ENCODE data around the gene CTNNA2.

Gene CTNNA2

DNA sequence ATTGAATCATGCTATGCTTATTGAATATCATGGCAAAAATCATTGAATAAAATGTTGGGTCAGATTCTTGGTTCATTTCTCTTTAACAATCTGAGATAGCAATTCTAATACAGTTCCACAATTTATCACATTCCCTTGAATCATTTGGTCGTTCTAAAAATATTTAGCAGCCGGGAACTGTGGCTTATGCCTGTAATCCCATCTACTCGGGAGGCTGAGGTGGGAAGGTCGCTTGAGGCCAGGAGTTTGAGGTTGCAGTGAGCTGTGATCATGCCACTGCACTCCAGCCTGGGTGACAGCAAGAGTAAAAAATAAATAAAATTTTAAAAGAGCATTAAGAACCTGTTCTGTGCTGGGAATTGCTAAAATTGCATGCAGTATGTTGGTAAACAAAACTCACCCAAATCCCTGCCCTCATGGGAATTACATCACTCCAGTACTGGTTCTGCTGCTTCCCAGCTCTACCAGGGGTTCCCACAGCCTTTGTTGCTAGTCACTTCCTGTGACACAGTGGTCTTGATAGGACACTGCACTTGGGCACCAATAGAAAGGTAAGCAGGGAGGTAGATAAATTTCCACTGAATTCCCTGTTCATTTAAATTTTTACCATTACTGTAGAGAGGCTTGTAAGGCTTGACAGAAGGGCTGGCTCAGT lies 200.4 kb downstream of the CTNNA2 start:
- no peak for DNase-seq (ENCODE audit: low read depth in 2 of 2)

- no peak for DNase-seq (ENCODE audit: low read depth in 2 of 2)
Observed at GRCh38 chr2:79714283-79714682, 201.4 kb downstream of the CTNNA2 start.

DNA sequence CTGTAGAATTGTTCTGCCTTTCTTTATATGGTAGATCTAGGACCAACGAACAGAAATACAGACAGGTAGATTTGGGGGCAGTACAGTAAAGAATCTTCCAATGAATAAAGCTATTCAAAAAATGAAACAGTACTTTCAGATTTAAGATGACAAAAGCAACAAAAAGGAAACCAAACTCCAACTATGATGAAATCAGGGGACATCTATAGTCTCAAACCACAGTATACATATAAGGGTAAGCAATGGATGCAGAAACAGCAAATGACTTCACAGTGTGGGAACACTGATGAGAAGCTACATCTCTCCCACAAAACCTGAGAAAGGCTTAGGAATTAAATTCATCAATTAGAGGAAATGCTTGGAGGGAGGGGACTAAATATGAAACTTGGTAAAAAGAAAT lies 202.5 kb downstream of the CTNNA2 start:
- no peak for DNase-seq (ENCODE audit: low read depth in 2 of 2)

DNA sequence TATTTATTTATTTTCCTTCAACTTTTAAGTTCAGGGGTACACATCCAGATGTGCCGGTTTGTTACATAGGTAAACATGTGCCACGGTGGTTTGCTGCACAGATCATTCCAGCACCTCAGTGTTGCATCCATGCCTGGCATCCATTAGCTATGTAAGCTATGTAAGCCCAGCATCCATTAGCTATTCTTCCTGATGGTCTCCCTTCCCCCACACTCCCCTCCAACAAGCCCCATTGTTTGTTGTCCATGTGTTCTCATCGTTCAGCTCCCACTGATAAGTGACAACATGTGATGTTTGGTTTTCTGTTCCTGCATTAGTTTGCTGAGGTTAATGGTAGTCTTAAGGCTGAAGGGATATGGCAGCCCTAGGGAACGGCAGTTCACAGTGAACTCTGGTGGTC lies 203.4 kb downstream of the CTNNA2 start:
- no peak for DNase-seq (ENCODE audit: low read depth in 2 of 2)

DNA sequence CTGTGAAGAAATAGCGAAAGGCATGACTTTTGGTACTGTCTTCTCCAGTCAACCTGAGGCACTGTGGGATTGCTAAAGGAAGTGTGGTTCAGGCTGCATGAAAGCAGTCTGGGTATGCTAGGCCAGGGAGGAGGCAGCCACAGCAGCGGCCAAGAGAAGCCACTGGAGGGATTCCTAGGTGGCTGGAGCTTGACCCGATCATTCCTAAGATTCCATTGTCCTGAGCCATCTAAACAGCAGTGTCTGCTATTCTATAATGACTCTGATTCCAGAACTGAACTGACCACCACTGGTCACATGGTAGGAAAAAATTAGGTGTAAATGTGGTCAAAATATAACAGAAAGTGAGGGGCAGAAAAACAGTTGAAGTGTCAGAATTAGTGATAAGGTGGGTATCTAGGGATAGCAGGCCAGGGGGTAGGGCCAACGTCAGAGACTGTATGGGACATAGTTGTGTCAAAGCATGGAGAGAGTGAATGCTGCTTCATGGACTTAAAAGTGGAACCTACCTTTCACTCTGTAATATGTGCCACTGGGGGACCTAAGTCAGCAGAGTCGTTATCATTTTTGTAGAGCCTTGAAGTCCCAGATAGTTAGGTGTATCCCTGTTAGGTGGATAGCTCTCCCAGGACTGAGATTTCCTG lies 204.6 kb downstream of the CTNNA2 start:
- DNase-seq (ENCODE audit: low read depth in 2 of 2) = no peak

- no peak for DNase-seq (ENCODE audit: low read depth in 2 of 2)
Observed at GRCh38 chr2:79721061-79721460, 208.2 kb downstream of the CTNNA2 start.

GRCh38 chr2:79721966-79722365 lies 209.1 kb downstream of the CTNNA2 start:
- no peak for DNase-seq (ENCODE audit: low read depth in 2 of 2)

- DNase-seq (ENCODE audit: low read depth in 2 of 2) = no peak
Observed at GRCh38 chr2:79723830-79724229, 211.0 kb downstream of the CTNNA2 start.

GRCh38 chr2:79729532-79729931 lies 216.7 kb downstream of the CTNNA2 start:
- no peak for DNase-seq (ENCODE audit: low read depth in 2 of 2)

- DNase-seq (ENCODE audit: low read depth in 2 of 2) = no peak
Observed at GRCh38 chr2:79734518-79734917, 221.7 kb downstream of the CTNNA2 start.

DNA sequence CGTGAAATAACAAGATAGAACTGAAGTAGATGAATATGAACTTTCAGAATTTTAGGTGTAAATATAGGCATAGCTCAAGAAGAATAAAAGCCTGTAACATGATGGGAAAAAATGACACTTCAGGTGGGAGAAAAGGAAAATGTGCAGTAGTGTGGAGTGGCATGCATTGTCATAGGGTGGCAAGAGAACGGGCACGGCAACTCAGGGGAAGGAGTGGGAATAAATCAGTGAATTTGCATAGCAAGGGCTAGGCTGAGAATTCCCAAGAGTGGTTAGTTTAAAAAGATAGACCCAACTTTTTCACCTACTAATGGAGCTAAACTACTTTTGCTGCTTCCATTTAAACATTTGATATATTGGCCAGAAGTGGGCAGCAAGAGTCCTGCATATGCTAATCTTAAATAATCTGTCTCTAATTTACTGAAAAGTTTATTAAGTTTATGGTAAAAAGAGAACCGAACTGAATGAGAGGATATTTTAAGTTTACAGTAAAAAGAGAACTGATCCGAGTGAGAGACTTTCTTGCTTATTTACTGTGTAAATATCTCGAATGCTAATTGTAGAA lies 228.1 kb downstream of the CTNNA2 start:
- no peak for DNase-seq (ENCODE audit: low read depth in 2 of 2)

GRCh38 chr2:79750321-79750720 lies 237.5 kb downstream of the CTNNA2 start:
- DNase-seq (ENCODE audit: low read depth in 2 of 2) = no peak

DNA sequence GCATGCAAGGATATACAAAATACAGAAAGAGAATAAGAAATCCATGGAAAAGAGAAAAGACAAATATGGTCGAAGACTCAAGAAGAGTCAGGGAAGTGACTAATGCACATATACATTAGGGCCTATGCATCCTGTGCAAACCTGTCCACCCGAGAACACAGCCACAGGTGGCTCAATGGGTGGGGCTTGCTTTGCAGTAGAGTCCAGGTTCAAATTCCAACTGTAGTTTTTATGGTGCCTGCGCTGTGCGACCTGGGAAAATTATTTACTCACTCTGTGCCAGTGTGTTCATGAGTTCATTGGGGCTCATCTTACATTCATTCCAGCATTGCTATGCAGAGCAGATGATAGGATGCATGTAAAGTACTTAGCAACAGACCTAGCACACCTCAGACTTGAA lies 244.7 kb downstream of the CTNNA2 start:
- no peak for DNase-seq (ENCODE audit: low read depth in 2 of 2)

DNA sequence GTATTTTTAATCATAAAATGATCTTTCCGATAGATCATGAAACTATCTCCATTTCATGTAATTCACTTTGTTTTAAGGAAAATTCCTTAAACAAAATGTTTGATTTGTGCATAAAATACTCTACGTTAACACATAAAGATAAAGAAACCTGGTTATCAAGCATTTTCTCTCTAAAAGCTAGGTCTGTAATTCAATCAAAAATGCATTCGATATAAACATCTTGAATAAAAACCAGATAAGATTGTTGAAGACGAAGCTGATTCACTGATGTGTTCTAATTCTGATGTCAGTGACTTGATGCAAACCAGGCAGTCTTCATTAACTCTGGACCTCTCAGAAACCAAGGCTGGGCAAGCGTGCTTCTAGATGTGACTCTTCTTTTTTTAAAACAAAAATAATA lies 245.2 kb downstream of the CTNNA2 start:
- no peak for DNase-seq (ENCODE audit: low read depth in 2 of 2)

DNA sequence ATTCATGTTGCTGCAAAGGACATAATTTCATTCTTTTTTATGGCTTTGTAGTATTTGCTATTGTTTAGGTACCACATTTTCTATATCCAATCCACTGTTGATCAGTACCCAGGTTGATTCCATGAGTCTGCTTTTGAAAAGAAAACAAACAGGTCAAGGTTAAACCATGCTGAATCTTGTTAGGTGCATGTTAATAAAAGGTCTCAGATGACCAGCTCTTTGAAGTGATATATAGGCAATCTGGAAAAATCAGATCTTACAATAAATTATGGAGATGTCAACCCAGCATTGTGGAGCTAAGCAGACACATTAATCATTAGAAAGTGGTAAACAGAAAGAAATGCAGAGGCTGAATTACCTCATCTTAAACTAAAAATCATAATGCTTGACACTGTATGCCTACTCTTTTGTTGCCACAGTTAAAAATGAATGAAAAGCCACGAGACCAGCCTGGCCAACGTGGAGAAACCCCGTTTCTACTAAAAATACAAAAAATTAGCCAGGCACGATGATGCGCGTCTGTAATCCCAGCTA lies 246.0 kb downstream of the CTNNA2 start:
- DNase-seq (ENCODE audit: low read depth in 2 of 2) = no peak

- DNase-seq (ENCODE audit: low read depth in 2 of 2) = no peak
Observed at GRCh38 chr2:79770926-79771325, 258.1 kb downstream of the CTNNA2 start.

GRCh38 chr2:79771493-79771892 lies 258.6 kb downstream of the CTNNA2 start:
- DNase-seq (ENCODE audit: low read depth in 2 of 2) = no peak

DNA sequence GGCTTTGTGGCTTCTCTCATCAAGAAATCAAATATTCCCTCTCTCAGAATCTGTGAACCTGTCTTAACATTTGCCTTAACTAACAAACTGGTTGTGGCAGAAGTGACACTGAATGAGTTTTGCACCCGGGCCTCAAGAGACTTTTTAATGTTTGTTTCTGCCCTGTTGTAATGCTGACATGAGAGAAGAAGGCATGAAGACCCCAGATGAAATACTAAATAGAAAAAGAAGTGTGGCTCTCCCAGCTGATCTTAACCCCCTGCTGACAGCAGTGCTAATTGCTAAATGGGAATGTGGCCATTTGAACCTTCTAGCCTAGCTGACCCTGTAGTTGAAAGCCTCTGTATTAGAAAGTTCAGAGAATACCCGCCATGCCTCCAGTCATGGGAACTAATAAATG lies 261.2 kb downstream of the CTNNA2 start:
- no peak for DNase-seq (ENCODE audit: low read depth in 2 of 2)

GRCh38 chr2:79776461-79776860 lies 263.6 kb downstream of the CTNNA2 start:
- no peak for DNase-seq (ENCODE audit: low read depth in 2 of 2)

DNA sequence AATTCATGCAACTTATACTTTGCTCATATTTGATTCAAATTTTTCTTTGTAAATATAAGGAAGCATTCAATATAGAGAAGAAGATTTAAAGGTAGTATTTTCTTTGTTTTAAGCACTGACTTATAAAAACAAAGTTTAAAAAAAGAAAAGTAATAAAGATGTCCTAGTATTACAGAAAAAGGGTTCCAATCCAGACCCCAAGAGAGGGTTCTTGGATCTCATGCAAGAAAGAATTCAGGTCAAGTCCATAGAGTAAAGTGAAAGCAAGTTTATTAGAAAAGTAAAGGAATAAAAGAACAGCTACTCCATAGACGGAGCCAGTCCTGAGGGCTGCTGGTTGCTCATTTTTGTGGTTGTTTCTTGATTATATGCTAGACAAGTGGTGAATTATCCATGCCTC lies 267.9 kb downstream of the CTNNA2 start:
- DNase-seq (ENCODE audit: low read depth in 2 of 2) = no peak

GRCh38 chr2:79782576-79783452 lies 270.0 kb downstream of the CTNNA2 start:
- no peak for DNase-seq (ENCODE audit: low read depth in 2 of 2)

- no peak for DNase-seq (ENCODE audit: low read depth in 2 of 2)
Observed at GRCh38 chr2:79788952-79789651, 276.3 kb downstream of the CTNNA2 start.

Data from stimulated activated CD4-positive, alpha-beta T cell treated with anti-CD3 and anti-CD28 coated beads, Interleukin-1b, Interleukin-23, amount 100 ng/mL, for 4 hours (primary cell).